Nephron progenitor cell (in vitro differentiated cells): ENCODE data around the gene ITIH2.
"Not testable (repeated sequence)": the region's sequence is repeated elsewhere in the genome, so short reads cannot be mapped to it uniquely, and the experiment has no call there.

Experiments used
- DNase-seq: peaks from one replicate; pipeline ENCODE4 v3.0.0; 2021
- H3K27ac Mint-ChIP-seq: 2 replicates; pipeline ENCODE4 v1.8.0; 2021; ENCODE audit warnings: mild to moderate bottlenecking, moderate library complexity, mixed read lengths
- H3K27me3 Mint-ChIP-seq: 2 replicates; pipeline ENCODE4 v1.8.0; 2021; ENCODE audit warnings: mild to moderate bottlenecking, low read depth, mixed read lengths; ENCODE audit not compliant: poor library complexity
- H3K36me3 Mint-ChIP-seq: 2 replicates; pipeline ENCODE4 v1.8.0; 2021; ENCODE audit warnings: low read depth, mixed read lengths
- H3K4me1 Mint-ChIP-seq: 2 replicates; pipeline ENCODE4 v1.8.0; 2021; ENCODE audit warnings: mixed read lengths
- H3K4me3 Mint-ChIP-seq: 2 replicates; pipeline ENCODE4 v1.8.0; 2021; ENCODE audit warnings: mild to moderate bottlenecking, moderate library complexity, mixed read lengths
- H3K9me3 Mint-ChIP-seq: 2 replicates; pipeline ENCODE4 v1.8.0; 2021; ENCODE audit warnings: mild to moderate bottlenecking, moderate library complexity, mixed read lengths
- TF ChIP-seq, protein P1 (sequence below): fragments of 200-600 bp; sonication (generic); IDR thresholded peaks from 2 replicates; pipeline ENCODE4 v1.5.0; 2021; ENCODE audit warnings: antibody characterized with exemption

The ITIH2 gene

DNA sequence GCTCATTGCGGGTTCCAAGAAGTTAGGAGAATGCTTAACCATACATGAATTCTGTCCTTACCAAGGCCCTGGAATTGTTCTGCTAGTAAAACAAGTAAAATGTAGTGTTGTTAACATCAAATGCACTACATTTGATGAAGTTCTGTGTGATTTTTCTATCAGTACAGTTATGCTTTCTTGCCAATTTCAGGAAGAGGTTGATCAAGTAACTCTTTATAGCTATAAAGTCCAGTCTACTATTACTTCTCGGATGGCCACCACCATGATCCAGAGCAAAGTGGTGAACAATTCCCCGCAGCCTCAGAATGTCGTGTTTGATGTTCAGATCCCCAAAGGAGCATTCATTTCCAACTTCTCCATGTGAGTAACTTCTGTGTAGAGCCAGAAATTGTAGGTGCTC, 5.7 kb downstream of the ITIH2 start:
- Mint-ChIP-seq H3K27ac (no peak overlapping the region), H3K9me3 (no peaks in the 10 kb centered on the region), H3K4me1 (no peaks in the 10 kb centered on the region), H3K36me3 (no peaks in the 10 kb centered on the region), H3K27me3 (peaks cover 35% of the 10 kb centered on the region), H3K4me3 (no peak overlapping the region)
- DNase-seq, result no peak
- TF ChIP-seq, protein P1, sequence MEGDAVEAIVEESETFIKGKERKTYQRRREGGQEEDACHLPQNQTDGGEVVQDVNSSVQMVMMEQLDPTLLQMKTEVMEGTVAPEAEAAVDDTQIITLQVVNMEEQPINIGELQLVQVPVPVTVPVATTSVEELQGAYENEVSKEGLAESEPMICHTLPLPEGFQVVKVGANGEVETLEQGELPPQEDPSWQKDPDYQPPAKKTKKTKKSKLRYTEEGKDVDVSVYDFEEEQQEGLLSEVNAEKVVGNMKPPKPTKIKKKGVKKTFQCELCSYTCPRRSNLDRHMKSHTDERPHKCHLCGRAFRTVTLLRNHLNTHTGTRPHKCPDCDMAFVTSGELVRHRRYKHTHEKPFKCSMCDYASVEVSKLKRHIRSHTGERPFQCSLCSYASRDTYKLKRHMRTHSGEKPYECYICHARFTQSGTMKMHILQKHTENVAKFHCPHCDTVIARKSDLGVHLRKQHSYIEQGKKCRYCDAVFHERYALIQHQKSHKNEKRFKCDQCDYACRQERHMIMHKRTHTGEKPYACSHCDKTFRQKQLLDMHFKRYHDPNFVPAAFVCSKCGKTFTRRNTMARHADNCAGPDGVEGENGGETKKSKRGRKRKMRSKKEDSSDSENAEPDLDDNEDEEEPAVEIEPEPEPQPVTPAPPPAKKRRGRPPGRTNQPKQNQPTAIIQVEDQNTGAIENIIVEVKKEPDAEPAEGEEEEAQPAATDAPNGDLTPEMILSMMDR, result no peak

DNA sequence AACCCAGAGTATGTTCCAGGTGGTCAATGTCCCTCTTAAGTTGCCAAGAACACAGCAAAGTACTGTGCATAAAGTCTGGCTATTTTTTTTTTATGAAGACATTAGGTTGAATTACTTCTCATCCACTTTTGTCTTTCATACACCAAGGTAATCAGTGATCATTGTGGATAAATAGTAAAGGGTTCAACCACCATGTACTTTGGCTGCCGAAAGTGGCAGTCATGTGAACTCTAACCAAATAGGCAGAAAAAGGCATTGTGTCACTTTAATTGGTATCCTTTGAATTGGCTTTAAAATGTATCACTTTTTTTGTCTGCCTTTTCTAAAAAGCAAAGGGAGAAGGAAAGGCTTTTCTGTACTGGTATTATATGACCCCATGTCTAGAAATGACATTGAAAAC, 7.3 kb downstream of the ITIH2 start:
- no peak for DNase-seq
- Mint-ChIP-seq H3K27ac (no peak overlapping the region), H3K36me3 (no peaks in the 10 kb centered on the region), H3K4me3 (no peak overlapping the region), H3K4me1 (no peaks in the 10 kb centered on the region), H3K27me3 (peaks cover 29% of the 10 kb centered on the region), H3K9me3 (no peaks in the 10 kb centered on the region)
- TF ChIP-seq, protein P1, result no peak

DNA sequence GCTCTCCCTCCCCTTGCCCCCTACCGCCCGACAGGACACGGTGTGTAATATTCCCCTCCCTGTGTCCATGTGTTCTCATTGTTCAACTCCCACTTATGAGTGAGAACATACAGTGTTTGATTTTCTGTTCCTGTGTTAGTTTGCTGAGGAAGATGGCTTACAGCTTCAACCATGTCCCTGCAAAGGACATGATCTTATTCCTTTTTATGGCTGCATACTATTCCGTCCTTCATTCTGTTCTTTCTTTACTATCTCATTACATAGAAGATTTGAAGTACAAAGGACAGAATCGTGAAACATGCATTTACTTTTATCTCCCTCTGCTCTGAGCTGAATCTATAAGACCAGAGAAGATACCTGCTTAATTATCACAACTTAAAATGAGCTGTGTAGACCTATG, 8.0 kb downstream of the ITIH2 start:
- not testable (repeated sequence) for H3K9me3 Mint-ChIP-seq, H3K4me3 Mint-ChIP-seq, H3K36me3 Mint-ChIP-seq, H3K4me1 Mint-ChIP-seq, DNase-seq, H3K27ac Mint-ChIP-seq
- H3K27me3 Mint-ChIP-seq, result peaks cover 24% of the 10 kb centered on the region

DNA sequence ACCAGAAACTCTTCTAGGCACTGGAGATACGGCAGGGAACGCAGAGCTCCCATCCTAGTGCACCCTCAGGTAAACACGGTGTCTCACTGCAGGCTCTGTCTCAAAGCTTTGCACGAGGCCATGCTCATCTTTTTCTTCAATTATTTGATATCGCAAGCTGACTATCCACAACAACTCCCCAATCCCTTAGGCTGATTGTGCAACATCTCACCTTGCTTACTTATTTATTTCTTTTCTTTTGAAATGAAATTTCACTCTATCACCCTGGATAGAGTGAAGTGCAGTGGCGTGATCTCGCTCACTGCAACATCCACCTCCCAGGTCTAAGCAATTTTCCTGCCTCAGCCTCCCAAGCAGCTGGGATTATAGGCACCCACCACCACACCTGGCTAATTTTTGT, 12.4 kb downstream of the ITIH2 start:
- no peaks in the 10 kb centered on the region for H3K36me3 Mint-ChIP-seq
- TF ChIP-seq, protein P1, result no peak
- no peaks in the 10 kb centered on the region for H3K4me1 Mint-ChIP-seq
- DNase-seq, result no peak
- H3K9me3 Mint-ChIP-seq, result no peaks in the 10 kb centered on the region
- no peak overlapping the region for H3K27ac Mint-ChIP-seq
- H3K27me3 Mint-ChIP-seq, result peaks cover 25% of the 10 kb centered on the region
- no peak overlapping the region for H3K4me3 Mint-ChIP-seq

DNA sequence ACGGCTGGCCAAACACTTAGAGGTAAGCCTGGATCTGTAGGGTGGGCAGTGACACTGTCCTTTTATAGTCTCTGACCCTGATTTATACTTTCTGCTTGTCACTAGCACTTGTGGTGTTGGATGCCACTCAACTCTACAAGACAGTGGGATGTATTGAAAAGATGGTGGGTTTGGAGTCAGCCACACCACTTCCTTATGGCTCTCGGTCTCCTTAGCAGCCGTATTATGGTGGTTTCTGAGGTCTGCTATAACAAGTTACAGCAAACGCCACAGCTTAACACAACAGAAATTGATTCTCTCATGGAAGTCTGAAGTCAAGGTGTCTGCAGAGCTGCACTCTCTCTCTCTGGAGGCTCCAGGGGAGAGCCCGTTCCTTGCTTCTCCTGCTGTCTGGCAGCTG, 14.7 kb downstream of the ITIH2 start:
- Mint-ChIP-seq H3K4me3 (no peak overlapping the region), H3K27ac (no peak overlapping the region), H3K9me3 (no peaks in the 10 kb centered on the region), H3K27me3 (peaks cover 29% of the 10 kb centered on the region), H3K4me1 (no peaks in the 10 kb centered on the region), H3K36me3 (no peaks in the 10 kb centered on the region)
- TF ChIP-seq, protein P1, result no peak
- no peak for DNase-seq

DNA sequence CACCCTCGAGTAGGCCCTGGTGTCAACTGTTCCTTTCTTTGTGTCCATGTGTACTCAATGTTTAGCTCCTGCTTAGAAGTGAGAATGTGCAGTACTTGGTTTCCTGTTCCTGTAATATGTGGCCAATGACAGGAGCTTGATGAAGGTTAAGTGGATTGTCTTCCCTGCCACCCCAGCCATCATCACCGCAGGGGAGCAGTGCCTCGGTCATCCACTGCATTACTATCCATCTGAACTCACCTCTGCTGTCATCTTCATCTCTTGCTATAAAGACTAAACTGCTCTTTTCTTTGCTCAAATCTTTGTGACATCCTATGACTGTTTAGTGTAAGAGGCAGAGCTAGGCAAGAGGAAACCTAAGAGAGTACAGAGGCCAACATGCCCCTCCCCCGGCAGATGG, 15.6 kb downstream of the ITIH2 start:
- DNase-seq, result no peak
- Mint-ChIP-seq H3K9me3 (no peaks in the 10 kb centered on the region), H3K4me1 (no peaks in the 10 kb centered on the region), H3K36me3 (no peaks in the 10 kb centered on the region), H3K27me3 (peaks cover 35% of the 10 kb centered on the region), H3K27ac (no peak overlapping the region), H3K4me3 (no peak overlapping the region)
- TF ChIP-seq, protein P1, result no peak
